Jurkat, Clone E6-1 (cell line): ENCODE measurements around the gene ATXN7.

Experiments
- DNase-seq: peaks from one replicate; pipeline ENCODE4 v3.0.0-alpha.2; 2011; ENCODE audit warnings: low read depth, low spot score
- H3K4me3 ChIP-seq: 2 replicates; pipeline ENCODE4 v1.5.1; 2011; ENCODE audit warnings: mild to moderate bottlenecking, low read length, control low read depth, moderate library complexity

The ATXN7 gene

GRCh38 chr3:63974451-63974850, 110.8 kb downstream of the ATXN7 start:
- DNase-seq, result no peak
- no peak overlapping the region for H3K4me3 ChIP-seq

- DNase-seq, result no peak
Observed at GRCh38 chr3:63975723-63976122, 112.1 kb downstream of the ATXN7 start.

GRCh38 chr3:63976161-63976871, 112.6 kb downstream of the ATXN7 start:
- H3K4me3 ChIP-seq, result no peak overlapping the region
- DNase-seq, result no peak

More at GRCh38 chr3:63975723-63976122, 112.1 kb downstream of the ATXN7 start:
- H3K4me3 ChIP-seq, result no peak overlapping the region

- no peak overlapping the region for H3K4me3 ChIP-seq
- no peak for DNase-seq
Observed at GRCh38 chr3:63976872-63977200, 113.2 kb downstream of the ATXN7 start.

GRCh38 chr3:63977893-63978292, 114.2 kb downstream of the ATXN7 start:
- H3K4me3 ChIP-seq, result no peak overlapping the region
- DNase-seq, result no peak

- H3K4me3 ChIP-seq, result no peak overlapping the region
- peak; percentile 52 for DNase-seq
Observed at GRCh38 chr3:63979093-63979885, 115.6 kb downstream of the ATXN7 start.

GRCh38 chr3:63980019-63980418, 116.4 kb downstream of the ATXN7 start:
- no peak for DNase-seq
- H3K4me3 ChIP-seq, result no peak overlapping the region

GRCh38 chr3:63980830-63981498, 117.3 kb downstream of the ATXN7 start:
- no peak overlapping the region for H3K4me3 ChIP-seq
- DNase-seq, result no peak

- DNase-seq, result no peak
- no peak overlapping the region for H3K4me3 ChIP-seq
Observed at GRCh38 chr3:63981980-63982379, 118.3 kb downstream of the ATXN7 start.

GRCh38 chr3:63984391-63984790, 120.7 kb downstream of the ATXN7 start:
- no peak overlapping the region for H3K4me3 ChIP-seq
- DNase-seq, result no peak

- no peak overlapping the region for H3K4me3 ChIP-seq
- DNase-seq, result no peak
Observed at GRCh38 chr3:63986146-63986545, 122.5 kb downstream of the ATXN7 start.

GRCh38 chr3:63986831-63987230, 123.2 kb downstream of the ATXN7 start:
- DNase-seq, result no peak
- H3K4me3 ChIP-seq, result no peak overlapping the region

GRCh38 chr3:63988943-63989342, 125.3 kb downstream of the ATXN7 start:
- DNase-seq, result no peak
- H3K4me3 ChIP-seq, result no peak overlapping the region

- H3K4me3 ChIP-seq, result no peak overlapping the region
- no peak for DNase-seq
Observed at GRCh38 chr3:63990204-63990603, 126.5 kb downstream of the ATXN7 start.

- H3K4me3 ChIP-seq, result no peak overlapping the region
- no peak for DNase-seq
Observed at GRCh38 chr3:63990733-63991132, 127.1 kb downstream of the ATXN7 start.

- no peak for DNase-seq
- H3K4me3 ChIP-seq, result no peak overlapping the region
Observed at GRCh38 chr3:63991666-63992065, 128.0 kb downstream of the ATXN7 start.

GRCh38 chr3:63992516-63993209, 129.0 kb downstream of the ATXN7 start:
- DNase-seq, result no peak
- no peak overlapping the region for H3K4me3 ChIP-seq

GRCh38 chr3:63993653-63994079, 130.0 kb downstream of the ATXN7 start:
- no peak overlapping the region for H3K4me3 ChIP-seq
- peak; percentile 38 for DNase-seq

GRCh38 chr3:63995086-63995485, 131.4 kb downstream of the ATXN7 start:
- no peak overlapping the region for H3K4me3 ChIP-seq
- no peak for DNase-seq
